Anterior cingulate cortex (tissue), 58 donors: ENCODE data around the gene GSTM3.
"Not testable (repeated sequence)": the region's sequence is repeated elsewhere in the genome, so short reads cannot be mapped to it uniquely, and the experiment has no call there.

Experiments used
- DNase-seq, 58 donors: peaks; one replicate each; lab custom pipeline; 2025; lab: John Stamatoyannopoulos, UW

Gene GSTM3

GRCh38 chr1:109762821-109763645 is 22.2 kb upstream of the GSTM3 start:
- DNase-seq, result no peak

GRCh38 chr1:109762039-109762585 is 21.3 kb upstream of the GSTM3 start:
- DNase-seq, result no peak

GRCh38 chr1:109761227-109762038 is 20.6 kb upstream of the GSTM3 start:
- DNase-seq, result peak in 3 of 58 donors; percentile 14 to 30 (median 21)

GRCh38 chr1:109760581-109761226 is 19.9 kb upstream of the GSTM3 start:
- no peak for DNase-seq

- DNase-seq, result no peak
These were observed 18.9 kb upstream of the GSTM3 start for GRCh38 chr1:109759513-109760334.

GRCh38 chr1:109757936-109758786 is 17.3 kb upstream of the GSTM3 start:
- DNase-seq, result no peak

GRCh38 chr1:109756848-109757521 is 16.1 kb upstream of the GSTM3 start:
- DNase-seq, result no peak

- not testable (repeated sequence) for DNase-seq
These were observed 15.5 kb upstream of the GSTM3 start for GRCh38 chr1:109756325-109756724.

GRCh38 chr1:109754738-109755137 is 13.9 kb upstream of the GSTM3 start:
- DNase-seq, result no peak

- DNase-seq, result no peak
These were observed 10.9 kb upstream of the GSTM3 start for GRCh38 chr1:109751531-109752260.

- DNase-seq, result no peak
These were observed 10.1 kb upstream of the GSTM3 start for GRCh38 chr1:109750920-109751319.

- DNase-seq, result no peak
These were observed 9.5 kb upstream of the GSTM3 start for GRCh38 chr1:109750241-109750882.

- DNase-seq, result no peak
These were observed 8.4 kb upstream of the GSTM3 start for GRCh38 chr1:109749221-109749620.

- not testable (repeated sequence) for DNase-seq
These were observed 7.5 kb upstream of the GSTM3 start for GRCh38 chr1:109748311-109748710.

- peak; percentile 19 to 87 (median 65) for DNase-seq
These were observed 862 bp downstream of the GSTM3 start for GRCh38 chr1:109739738-109740614.

GRCh38 chr1:109733236-109733870 is 7.5 kb downstream of the GSTM3 start:
- DNase-seq, result no peak
